A673 (cell line): ENCODE measurements around the gene FBXL15.

Experiments used
- EZH2 ChIP-seq: fragments of 200-600 bp; sonication (generic); IDR thresholded peaks from 2 replicates; pipeline ENCODE4 v1.6.1; 2017; ENCODE audit warnings: borderline replicate concordance, low read depth, mild to moderate bottlenecking, mixed read lengths, antibody characterized with exemption, low read length; ENCODE audit not compliant: poor library complexity, severe bottlenecking
- TF ChIP-seq, protein P1 (sequence below): fragments of 300-800, 200-600 bp; sonication (generic); conservative IDR thresholded peaks from 2 replicates; pipeline ENCODE4 v1.5.1; 2017; ENCODE audit warnings: low read depth, mild to moderate bottlenecking, antibody characterized with exemption, low read length, moderate library complexity, mixed read lengths

GRCh38 chr10:102403115-102403514 is 17.5 kb upstream of the FBXL15 start:
- TF ChIP-seq, protein P1, sequence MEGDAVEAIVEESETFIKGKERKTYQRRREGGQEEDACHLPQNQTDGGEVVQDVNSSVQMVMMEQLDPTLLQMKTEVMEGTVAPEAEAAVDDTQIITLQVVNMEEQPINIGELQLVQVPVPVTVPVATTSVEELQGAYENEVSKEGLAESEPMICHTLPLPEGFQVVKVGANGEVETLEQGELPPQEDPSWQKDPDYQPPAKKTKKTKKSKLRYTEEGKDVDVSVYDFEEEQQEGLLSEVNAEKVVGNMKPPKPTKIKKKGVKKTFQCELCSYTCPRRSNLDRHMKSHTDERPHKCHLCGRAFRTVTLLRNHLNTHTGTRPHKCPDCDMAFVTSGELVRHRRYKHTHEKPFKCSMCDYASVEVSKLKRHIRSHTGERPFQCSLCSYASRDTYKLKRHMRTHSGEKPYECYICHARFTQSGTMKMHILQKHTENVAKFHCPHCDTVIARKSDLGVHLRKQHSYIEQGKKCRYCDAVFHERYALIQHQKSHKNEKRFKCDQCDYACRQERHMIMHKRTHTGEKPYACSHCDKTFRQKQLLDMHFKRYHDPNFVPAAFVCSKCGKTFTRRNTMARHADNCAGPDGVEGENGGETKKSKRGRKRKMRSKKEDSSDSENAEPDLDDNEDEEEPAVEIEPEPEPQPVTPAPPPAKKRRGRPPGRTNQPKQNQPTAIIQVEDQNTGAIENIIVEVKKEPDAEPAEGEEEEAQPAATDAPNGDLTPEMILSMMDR, result no peak
- TF ChIP-seq EZH2, result no peak
